A549 (cell line): ENCODE measurements around the gene XRCC3. TPM values are rescaled to one million over a fixed set of nuclear protein-coding genes. Genes with fewer than 3 reads are reported as not detected.

Experiments used
- ATAC-seq, 2 experiments: fragments of 200-7000 bp in 1 of 2; fragments of >200 bp in 1 of 2; cut with Nextera tagmentation in 1 of 2; cut with Tn5 transposase in 1 of 2; 3 replicates each; pipeline versions ENCODE4 v1.8.0 to v1.9.1; 2018 to 2020; ENCODE audit warnings: mild to moderate bottlenecking in 1 of 2, moderate library complexity in 1 of 2
- CTCF ChIA-PET: fragments of 300-600 bp; sonication (Branson Sonifier 250); formaldehyde crosslinking; extraction: SDS; loops from one replicate; lab custom pipeline; 2021; ENCODE audit warnings: antibody characterized with exemption, inconsistent platforms; lab: Yijun Ruan, JAX
- POLR2A ChIA-PET: fragments of 350-600 bp; formaldehyde crosslinking; extraction: SDS; loops from one replicate; lab custom pipeline; 2021; ENCODE audit warnings: antibody characterized with exemption, inconsistent platforms; lab: Yijun Ruan, JAX
- DNase-seq, 2 experiments: peaks; one replicate each; pipeline versions ENCODE4 v3.0.0 to v3.0.0-alpha.2; 2011 to 2016; ENCODE audit warnings: low read depth in 1 of 2, low spot score in 1 of 2
- FAIRE-seq: peaks from 2 replicates; lab custom pipeline; 2011; peaks lifted over from hg19 to GRCh38; lab: Jason Lieb, UNC
- H3K27ac ChIP-seq, 2 experiments: fragments of >200 bp; sonication (Bioruptor Twin); formaldehyde crosslinking; 3 replicates each; pipeline ENCODE4 v1.5.1; 2016 to 2017
- H3K4me1 ChIP-seq: fragments of >200 bp; sonication (Bioruptor Twin); formaldehyde crosslinking; 3 replicates; pipeline ENCODE4 v1.6.1; 2016
- H3K4me2 ChIP-seq: fragments of >200 bp; sonication (Bioruptor Twin); formaldehyde crosslinking; 3 replicates; pipeline ENCODE4 v1.6.1; 2016
- H3K4me3 ChIP-seq: fragments of >200 bp; sonication (Bioruptor Twin); formaldehyde crosslinking; 3 replicates; pipeline ENCODE4 v1.5.1; 2016
- H3K9me3 ChIP-seq: fragments of >200 bp; sonication (Bioruptor Twin); formaldehyde crosslinking; 3 replicates; pipeline ENCODE4 v1.6.1; 2016
- ATOH8 ChIP-seq: fragments of 250-450 bp; sonication (Bioruptor Pico); IDR thresholded peaks from 2 replicates; pipeline ENCODE4 v1.5.0; 2020; ENCODE audit warnings: low read depth, mild to moderate bottlenecking, moderate library complexity
- BCL3 ChIP-seq: fragments of >200 bp; sonication (Bioruptor Twin); formaldehyde crosslinking; IDR thresholded peaks from 3 replicates; pipeline ENCODE4 v1.6.1; 2016
- BHLHE40 ChIP-seq: IDR thresholded peaks from 2 replicates; pipeline ENCODE4 v1.6.1; 2012; ENCODE audit warnings: low read depth, low read length, inconsistent platforms
- CBX2 ChIP-seq: fragments of 200-600 bp; sonication (generic); IDR thresholded peaks from 2 replicates; pipeline ENCODE4 v1.6.1; 2016; ENCODE audit warnings: low read depth, mild to moderate bottlenecking, borderline replicate concordance
- CEBPB ChIP-seq, 2 experiments: fragments of >200 bp in 1 of 2; sonication (Bioruptor Twin) in 1 of 2; formaldehyde crosslinking in 1 of 2; IDR thresholded peaks; 2 replicates each; pipeline ENCODE4 v1.6.1; 2012 to 2016
- CHD2 ChIP-seq: fragments of 150-350 bp; IDR thresholded peaks from 2 replicates; pipeline ENCODE4 v1.6.1; 2014; ENCODE audit warnings: low read length; ENCODE audit not compliant: partially characterized antibody
- E2F6 ChIP-seq: IDR thresholded peaks from 2 replicates; pipeline ENCODE4 v1.6.1; 2012; ENCODE audit warnings: low read depth, borderline replicate concordance
- EHMT2 ChIP-seq: fragments of 200-600 bp; sonication (generic); IDR thresholded peaks from 2 replicates; pipeline ENCODE4 v1.6.1; 2016; ENCODE audit warnings: antibody characterized with exemption, low read depth, mild to moderate bottlenecking, moderate library complexity
- HDAC2 ChIP-seq: fragments of 200-600 bp; sonication (generic); IDR thresholded peaks from 2 replicates; pipeline ENCODE4 v1.6.1; 2016
- KDM5A ChIP-seq: fragments of 200-600 bp; sonication (generic); IDR thresholded peaks from 2 replicates; pipeline ENCODE4 v1.6.1; 2016; ENCODE audit warnings: antibody characterized with exemption, mild to moderate bottlenecking
- MAFK ChIP-seq: fragments of 450-650 bp; IDR thresholded peaks from 2 replicates; pipeline ENCODE4 v1.6.1; 2014; ENCODE audit not compliant: partially characterized antibody
- MAX ChIP-seq: IDR thresholded peaks from 2 replicates; pipeline ENCODE4 v1.6.1; 2012
- NPAS2 ChIP-seq: fragments of 250-450 bp; sonication (Bioruptor Pico); IDR thresholded peaks from 2 replicates; pipeline ENCODE4 v1.8.0; 2022; ENCODE audit warnings: mild to moderate bottlenecking, moderate library complexity, borderline replicate concordance
- RAD21 ChIP-seq, 2 experiments: fragments of >200 bp in 1 of 2; sonication (Bioruptor Twin) in 1 of 2; formaldehyde crosslinking in 1 of 2; IDR thresholded peaks in 1 of 2; conservative IDR thresholded peaks in 1 of 2; 2 replicates in 1 of 2; 3 replicates in 1 of 2; pipeline ENCODE4 v1.6.1; 2012 to 2018; ENCODE audit warnings: inconsistent platforms in 1 of 2
- REST ChIP-seq: fragments of 200-600 bp; sonication (generic); IDR thresholded peaks from 2 replicates; pipeline ENCODE4 v1.6.1; 2016; ENCODE audit warnings: antibody characterized with exemption, mild to moderate bottlenecking, moderate library complexity
- RFX5 ChIP-seq: fragments of 450-650 bp; IDR thresholded peaks from 2 replicates; pipeline ENCODE4 v1.7.1; 2014; ENCODE audit warnings: antibody characterized with exemption, mild to moderate bottlenecking, moderate library complexity
- RNF2 ChIP-seq: fragments of 200-600 bp; sonication (generic); IDR thresholded peaks from 2 replicates; pipeline ENCODE4 v1.6.1; 2016; ENCODE audit warnings: low read depth, mild to moderate bottlenecking, antibody characterized with exemption, moderate library complexity, borderline replicate concordance
- SMC3 ChIP-seq: fragments of >200 bp; sonication (Bioruptor Twin); formaldehyde crosslinking; IDR thresholded peaks from 3 replicates; pipeline ENCODE4 v1.6.1; 2018; ENCODE audit warnings: inconsistent platforms
- TFCP2L1 ChIP-seq: fragments of 250-450 bp; sonication (Bioruptor Pico); IDR thresholded peaks from 2 replicates; pipeline ENCODE4 v1.5.0; 2021; ENCODE audit warnings: mild to moderate bottlenecking
- TP53 ChIP-seq: fragments of 250-450 bp; sonication (Bioruptor Pico); IDR thresholded peaks from 2 replicates; pipeline ENCODE4 v1.5.0; 2021; ENCODE audit warnings: mild to moderate bottlenecking, moderate library complexity
- USF2 ChIP-seq: fragments of 450-650 bp; IDR thresholded peaks from 2 replicates; pipeline ENCODE4 v1.6.1; 2014; ENCODE audit warnings: antibody characterized with exemption
- WGBS: methylation state at CpG from one replicate; pipeline ENCODE4 v1.1.6; 2017; ENCODE audit errors: missing lambda C conversion rate; 5-methylcytosine and 5-hydroxymethylcytosine counted together
- polyA plus RNA-seq, 4 experiments: library from polyadenylated mRNA; depleted of rRNA in 3 of 4; stranded (reverse); fragments of >200 nt; fragmentation: RNase III in 1 of 4; extraction: RNeasy Plus Mini Kit Qiagen cat#74134 plus additional on column Dnase treatment in 1 of 4; gene quantifications; 2 replicates in 3 of 4; 3 replicates in 1 of 4; pipeline ENCODE4 v1.2.3, GENCODE V29; 2011 to 2017

Gene XRCC3
- polyA plus RNA-seq, 2 of the 4 experiments (the other 2 are of a cell fraction), result 23.0 to 28.1 TPM

GRCh38 chr14:103651585-103651984, 63.7 kb downstream of the XRCC3 start:
- Histone ChIP-seq H3K27ac (no peak overlapping the region), H3K4me3 (no peak overlapping the region), H3K4me1 (peaks cover 10% of the 10 kb centered on the region; the same call in 1 of the 3 replicates), H3K4me2 (no peak overlapping the region), H3K9me3 (no peaks in the 10 kb centered on the region)
- ChIA-PET POLR2A (no interaction called here), CTCF (interaction anchor here (0.5 to 2.4 kb wide), 7 partner anchors 9 to 249 kb away, joined by 3 to 8 read pairs (median 3); no protein-coding TSS in a partner anchor)
- ATAC-seq (peak in 1 of 2 experiments; percentile 37; a peak in 2 of 6 replicates), FAIRE-seq (no peak), DNase-seq (no peak)
- TF ChIP-seq CBX2 (no peak), CEBPB (IDR thresholded peaks at IDR 0.05) (no peak)
- WGBS, result 88% methylated on average over 6 of the region's 7 CpGs

GRCh38 chr14:103650213-103650612, 65.0 kb downstream of the XRCC3 start:
- no peak for FAIRE-seq
- no peak overlapping the region for H3K4me2 ChIP-seq
- no peak overlapping the region for H3K4me3 ChIP-seq
- ChIA-PET POLR2A (interaction anchor here (0.6 kb wide), 1 partner anchor 26 kb away, joined by 3 read pairs; no protein-coding TSS in a partner anchor), CTCF (interaction anchor here (0.6 to 2.4 kb wide), 3 partner anchors 10 to 272 kb away, joined by 3 to 8 read pairs (median 3); no protein-coding TSS in a partner anchor)
- WGBS, result 87% methylated on average over 4 of the region's 4 CpGs
- no peak for DNase-seq
- H3K4me1 ChIP-seq, result peaks cover 10% of the 10 kb centered on the region; the same call in 1 of the 3 replicates
- H3K9me3 ChIP-seq, result no peaks in the 10 kb centered on the region
- no peak for ATAC-seq
- no peak overlapping the region for H3K27ac ChIP-seq
- TF ChIP-seq E2F6, result no peak
- no peak for TF ChIP-seq RAD21 (conservative IDR thresholded peaks at IDR 0.05 in 1 of 2, IDR thresholded peaks at IDR 0.05 in 1 of 2)
- TF ChIP-seq EHMT2, result no peak
- TF ChIP-seq REST, result no peak
- TF ChIP-seq SMC3, result no peak
- TF ChIP-seq NPAS2 (CRISPR knock-in tag), result no peak
- no peak for TF ChIP-seq ATOH8 (CRISPR knock-in tag)
- no peak for TF ChIP-seq CHD2
- no peak for TF ChIP-seq BCL3
- TF ChIP-seq RFX5, result no peak
- TF ChIP-seq RNF2, result no peak
- TF ChIP-seq BHLHE40, result no peak
- TF ChIP-seq TFCP2L1 (CRISPR knock-in tag), result no peak
- no peak for TF ChIP-seq HDAC2
- no peak for TF ChIP-seq MAX
- TF ChIP-seq KDM5A, result no peak
- no peak for TF ChIP-seq USF2
- TF ChIP-seq MAFK, result no peak
- no peak for TF ChIP-seq TP53
